SK-N-SH (cell line): Measurements from ENCODE around the gene KMT2A. TPM values are rescaled to one million over a fixed set of nuclear protein-coding genes. Genes with fewer than 3 reads are reported as not detected.

Experiments
- CTCF ChIA-PET: fragments of 300-600, 350-600 bp; formaldehyde crosslinking; extraction: SDS; loops from one replicate; lab custom pipeline; 2021; lab: Yijun Ruan, JAX
- POLR2A ChIA-PET: fragments of 350-600 bp; sonication (Branson Sonifier 250); formaldehyde crosslinking; extraction: SDS; loops from one replicate; lab custom pipeline; 2020; ENCODE audit warnings: antibody characterized with exemption, inconsistent platforms; lab: Yijun Ruan, JAX
- DNase-seq: peaks from one replicate; pipeline ENCODE4 v3.0.0; 2012
- H2AFZ ChIP-seq: fragments of 200-600 bp; sonication (generic); 2 replicates; pipeline ENCODE4 v1.8.1; 2016; ENCODE audit warnings: antibody characterized with exemption, mild to moderate bottlenecking, low read depth
- H3F3A ChIP-seq: fragments of 200-600 bp; sonication (generic); replicated peaks from 2 replicates; pipeline ENCODE3; 2016; ENCODE audit warnings: antibody characterized with exemption, mild to moderate bottlenecking; ENCODE audit not compliant: insufficient read depth
- H3K27ac ChIP-seq, 2 experiments: fragments of 200-500 bp in 1 of 2; fragments of 200-600 bp in 1 of 2; sonication (Bioruptor generic) in 1 of 2; sonication (generic), shearing (Covaris generic) in 1 of 2; 2 replicates each; pipeline versions ENCODE4 v1.5.1 to v1.6.1; 2014 to 2016; ENCODE audit warnings: low read depth in 2 of 2, inconsistent platforms in 1 of 2, low read length in 1 of 2, mild to moderate bottlenecking in 1 of 2, mixed read lengths in 1 of 2
- H3K27me3 ChIP-seq: fragments of 200-600 bp; sonication (generic), shearing (Covaris generic); 2 replicates; pipeline ENCODE4 v1.6.1; 2016; ENCODE audit warnings: mixed run types; ENCODE audit not compliant: insufficient read depth
- H3K36me3 ChIP-seq, 2 experiments: fragments of 200-500 bp in 1 of 2; fragments of 200-600 bp in 1 of 2; sonication (Bioruptor generic) in 1 of 2; sonication (generic) in 1 of 2; replicated peaks in 1 of 2; 2 replicates each; pipeline versions ENCODE3 to v1.5.1; 2014 to 2016; ENCODE audit warnings: low read length in 1 of 2, mild to moderate bottlenecking in 1 of 2; ENCODE audit not compliant: insufficient read depth in 2 of 2, control insufficient read depth in 1 of 2
- H3K4me1 ChIP-seq, 2 experiments: fragments of 200-500 bp in 1 of 2; fragments of 200-600 bp in 1 of 2; sonication (Bioruptor generic) in 1 of 2; sonication (generic), shearing (Covaris generic) in 1 of 2; 2 replicates each; pipeline versions ENCODE4 v1.5.1 to v1.6.1; 2014 to 2016; ENCODE audit warnings: low read depth in 1 of 2, low read length in 1 of 2, mixed run types in 1 of 2; ENCODE audit not compliant: insufficient read depth in 2 of 2, control insufficient read depth in 1 of 2
- H3K4me2 ChIP-seq: fragments of 200-600 bp; sonication (generic), shearing (Covaris generic); 2 replicates; pipeline ENCODE4 v1.6.1; 2017; ENCODE audit warnings: mixed run types
- H3K4me3 ChIP-seq, 2 experiments: fragments of 200-500 bp in 1 of 2; fragments of 200-600 bp in 1 of 2; sonication (Bioruptor generic) in 1 of 2; sonication (generic), shearing (Covaris generic) in 1 of 2; 2 replicates each; pipeline versions ENCODE4 v1.5.1 to v1.8.1; 2014 to 2016; ENCODE audit warnings: low read depth in 2 of 2, inconsistent platforms in 1 of 2, low read length in 1 of 2, mild to moderate bottlenecking in 1 of 2, mixed read lengths in 1 of 2, moderate library complexity in 1 of 2
- H3K79me2 ChIP-seq: fragments of 200-600 bp; sonication (generic); 2 replicates; pipeline ENCODE4 v1.8.1; 2017; ENCODE audit warnings: mild to moderate bottlenecking; ENCODE audit not compliant: insufficient read depth
- H3K9ac ChIP-seq: fragments of 200-600 bp; sonication (generic); 2 replicates; pipeline ENCODE4 v1.6.1; 2017; ENCODE audit warnings: mixed run types
- H3K9me2 ChIP-seq: fragments of 200-600 bp; sonication (generic); 2 replicates; pipeline ENCODE4 v1.6.1; 2017; ENCODE audit warnings: mixed run types
- H3K9me3 ChIP-seq: fragments of 200-600 bp; sonication (generic); 2 replicates; pipeline ENCODE4 v1.6.1; 2017; ENCODE audit warnings: mixed run types, mild to moderate bottlenecking, moderate library complexity
- H4K20me1 ChIP-seq: fragments of 200-600 bp; sonication (generic); 2 replicates; pipeline ENCODE4 v1.6.1; 2017; ENCODE audit warnings: mild to moderate bottlenecking, mixed run types; ENCODE audit not compliant: insufficient read depth
- CHD2 ChIP-seq: fragments of 150-350 bp; IDR thresholded peaks from 2 replicates; pipeline ENCODE4 v1.6.1; 2018; ENCODE audit warnings: low read length; ENCODE audit not compliant: partially characterized antibody
- CTCF ChIP-seq: fragments of 200-600 bp; sonication (generic); IDR thresholded peaks from 2 replicates; pipeline ENCODE4 v1.6.1; 2017; ENCODE audit warnings: antibody characterized with exemption, mild to moderate bottlenecking, moderate library complexity
- ELF1 ChIP-seq: IDR thresholded peaks from 2 replicates; pipeline ENCODE4 v1.4.0; 2012
- EP300 ChIP-seq, 2 experiments: IDR thresholded peaks; 2 replicates each; pipeline versions ENCODE4 v1.4.0 to v1.6.1; 2012; ENCODE audit warnings: borderline replicate concordance in 1 of 2, low read depth in 1 of 2, low read length in 1 of 2
- FOSL2 ChIP-seq: IDR thresholded peaks from 2 replicates; pipeline ENCODE4 v1.4.0; 2012; ENCODE audit warnings: low read depth, mild to moderate bottlenecking, moderate library complexity, borderline replicate concordance
- FOXM1 ChIP-seq: IDR thresholded peaks from 2 replicates; pipeline ENCODE4 v1.4.0; 2012; ENCODE audit warnings: low read depth, mild to moderate bottlenecking
- JUND ChIP-seq: IDR thresholded peaks from 2 replicates; pipeline ENCODE4 v1.4.0; 2012
- MAX ChIP-seq: IDR thresholded peaks from 2 replicates; pipeline ENCODE4 v1.4.0; 2012; ENCODE audit warnings: low read depth
- MXI1 ChIP-seq: IDR thresholded peaks from 2 replicates; pipeline ENCODE4 v1.6.1; 2012; ENCODE audit warnings: mild to moderate bottlenecking, low read depth, low read length, improper control_type of control experiment
- NRF1 ChIP-seq: IDR thresholded peaks from 2 replicates; pipeline ENCODE4 v1.6.1; 2012; ENCODE audit warnings: low read depth, mild to moderate bottlenecking, low read length
- POLR2AphosphoS5 ChIP-seq: IDR thresholded peaks from 2 replicates; pipeline ENCODE4 v1.6.1; 2012; ENCODE audit warnings: low read depth, low read length
- RAD21 ChIP-seq: IDR thresholded peaks from 2 replicates; pipeline ENCODE4 v1.6.1; 2012; ENCODE audit warnings: mild to moderate bottlenecking, low read length
- RXRA ChIP-seq: IDR thresholded peaks from 2 replicates; pipeline ENCODE4 v1.4.0; 2012; ENCODE audit warnings: low read depth, mild to moderate bottlenecking, borderline replicate concordance
- SMC3 ChIP-seq: IDR thresholded peaks from 2 replicates; pipeline ENCODE4 v1.6.1; 2012; ENCODE audit warnings: low read depth, low read length, improper control_type of control experiment
- TEAD4 ChIP-seq: IDR thresholded peaks from 2 replicates; pipeline ENCODE4 v1.4.0; 2012; ENCODE audit warnings: mild to moderate bottlenecking, borderline replicate concordance; ENCODE audit not compliant: insufficient read depth
- USF2 ChIP-seq: fragments of 150-350 bp; IDR thresholded peaks from 2 replicates; pipeline ENCODE4 v1.6.1; 2017; ENCODE audit warnings: antibody characterized with exemption, low read length, low read depth, borderline replicate concordance
- YY1 ChIP-seq: IDR thresholded peaks from 2 replicates; pipeline ENCODE4 v1.4.0; 2012; ENCODE audit warnings: low read depth, mild to moderate bottlenecking
- WGBS: methylation state at CpG from one replicate; pipeline ENCODE4 v1.1.6; 2017; ENCODE audit warnings: low lambda C conversion rate; 5-methylcytosine and 5-hydroxymethylcytosine counted together
- polyA plus RNA-seq, 3 experiments: library from polyadenylated mRNA; depleted of rRNA; stranded (reverse); fragments of >200 nt; gene quantifications; 2 replicates each; pipeline ENCODE4 v1.2.3, GENCODE V29; 2012
- TF ChIP-seq, protein P1 (sequence below): IDR thresholded peaks from 2 replicates; pipeline ENCODE4 v1.6.1; 2012; ENCODE audit warnings: mild to moderate bottlenecking, low read depth, low read length, moderate library complexity
- TF ChIP-seq, protein P2 (sequence below): IDR thresholded peaks from 2 replicates; pipeline ENCODE4 v1.4.0; 2012; ENCODE audit warnings: low read depth, borderline replicate concordance

Gene KMT2A
- polyA plus RNA-seq, 1 of the 3 experiments (the other 2 are of a cell fraction) = 15.7 TPM

DNA sequence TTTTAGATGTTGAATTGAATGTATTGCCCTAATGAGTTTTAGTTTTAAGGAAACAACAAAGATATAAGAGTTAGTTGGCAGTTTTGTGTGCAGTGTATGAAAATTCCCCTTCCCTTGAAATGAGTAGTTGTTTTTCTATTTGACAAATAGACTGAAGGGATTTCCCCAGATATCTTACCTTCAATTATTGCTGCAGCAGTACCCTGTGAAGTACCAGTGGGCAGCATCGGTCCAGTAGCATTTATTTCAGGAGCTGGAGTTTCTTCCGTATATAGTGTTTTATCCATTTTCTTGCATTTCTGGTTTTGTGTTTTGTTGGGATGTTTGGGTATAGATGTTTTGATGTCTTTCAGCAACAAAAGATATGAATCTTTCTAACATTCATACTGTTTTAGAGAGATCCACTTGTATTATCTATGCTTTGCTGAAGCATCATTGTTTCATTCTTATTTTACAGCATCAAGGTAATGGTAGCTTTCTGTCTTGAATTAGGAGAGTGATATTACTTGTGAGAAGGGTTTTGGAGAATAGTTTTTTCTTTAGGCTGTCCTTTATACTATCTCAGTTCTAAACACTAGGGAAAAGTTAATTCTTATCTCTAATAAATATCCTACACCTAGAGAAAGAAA lies 7.4 kb downstream of the KMT2A start:
- ChIA-PET POLR2A (interaction anchor here (1.5 kb wide), 1 partner anchor 8 kb away, joined by 4 read pairs; the partner anchor contains the start of gene KMT2A), CTCF (interaction anchor here (0.7 to 2.6 kb wide), 4 partner anchors 20 to 272 kb away, joined by 3 to 6 read pairs (median 4); no protein-coding TSS in a partner anchor)
- H3K9me2 ChIP-seq = no peaks in the 10 kb centered on the region
- no peak overlapping the region for H3K4me2 ChIP-seq
- H3K27me3 ChIP-seq = no peaks in the 10 kb centered on the region
- peaks cover 100% of the 10 kb centered on the region for H3K79me2 ChIP-seq
- TF ChIP-seq CHD2 (no peak), MAX (no peak), FOXM1 (no peak), YY1 (no peak), RAD21 (no peak), NRF1 (no peak), TEAD4 (no peak), EP300 (IDR thresholded peaks at IDR 0.05; ENCODE audit: borderline replicate concordance in 1 of 2, low read depth in 1 of 2, low read length in 1 of 2) (no peak), MXI1 (no peak), POLR2AphosphoS5 (no peak), CTCF (no peak), ELF1 (no peak), FOSL2 (no peak), SMC3 (no peak), USF2 (no peak), RXRA (no peak), JUND (no peak)
- TF ChIP-seq, protein P1, sequence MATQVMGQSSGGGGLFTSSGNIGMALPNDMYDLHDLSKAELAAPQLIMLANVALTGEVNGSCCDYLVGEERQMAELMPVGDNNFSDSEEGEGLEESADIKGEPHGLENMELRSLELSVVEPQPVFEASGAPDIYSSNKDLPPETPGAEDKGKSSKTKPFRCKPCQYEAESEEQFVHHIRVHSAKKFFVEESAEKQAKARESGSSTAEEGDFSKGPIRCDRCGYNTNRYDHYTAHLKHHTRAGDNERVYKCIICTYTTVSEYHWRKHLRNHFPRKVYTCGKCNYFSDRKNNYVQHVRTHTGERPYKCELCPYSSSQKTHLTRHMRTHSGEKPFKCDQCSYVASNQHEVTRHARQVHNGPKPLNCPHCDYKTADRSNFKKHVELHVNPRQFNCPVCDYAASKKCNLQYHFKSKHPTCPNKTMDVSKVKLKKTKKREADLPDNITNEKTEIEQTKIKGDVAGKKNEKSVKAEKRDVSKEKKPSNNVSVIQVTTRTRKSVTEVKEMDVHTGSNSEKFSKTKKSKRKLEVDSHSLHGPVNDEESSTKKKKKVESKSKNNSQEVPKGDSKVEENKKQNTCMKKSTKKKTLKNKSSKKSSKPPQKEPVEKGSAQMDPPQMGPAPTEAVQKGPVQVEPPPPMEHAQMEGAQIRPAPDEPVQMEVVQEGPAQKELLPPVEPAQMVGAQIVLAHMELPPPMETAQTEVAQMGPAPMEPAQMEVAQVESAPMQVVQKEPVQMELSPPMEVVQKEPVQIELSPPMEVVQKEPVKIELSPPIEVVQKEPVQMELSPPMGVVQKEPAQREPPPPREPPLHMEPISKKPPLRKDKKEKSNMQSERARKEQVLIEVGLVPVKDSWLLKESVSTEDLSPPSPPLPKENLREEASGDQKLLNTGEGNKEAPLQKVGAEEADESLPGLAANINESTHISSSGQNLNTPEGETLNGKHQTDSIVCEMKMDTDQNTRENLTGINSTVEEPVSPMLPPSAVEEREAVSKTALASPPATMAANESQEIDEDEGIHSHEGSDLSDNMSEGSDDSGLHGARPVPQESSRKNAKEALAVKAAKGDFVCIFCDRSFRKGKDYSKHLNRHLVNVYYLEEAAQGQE = no peak
- TF ChIP-seq, protein P2, sequence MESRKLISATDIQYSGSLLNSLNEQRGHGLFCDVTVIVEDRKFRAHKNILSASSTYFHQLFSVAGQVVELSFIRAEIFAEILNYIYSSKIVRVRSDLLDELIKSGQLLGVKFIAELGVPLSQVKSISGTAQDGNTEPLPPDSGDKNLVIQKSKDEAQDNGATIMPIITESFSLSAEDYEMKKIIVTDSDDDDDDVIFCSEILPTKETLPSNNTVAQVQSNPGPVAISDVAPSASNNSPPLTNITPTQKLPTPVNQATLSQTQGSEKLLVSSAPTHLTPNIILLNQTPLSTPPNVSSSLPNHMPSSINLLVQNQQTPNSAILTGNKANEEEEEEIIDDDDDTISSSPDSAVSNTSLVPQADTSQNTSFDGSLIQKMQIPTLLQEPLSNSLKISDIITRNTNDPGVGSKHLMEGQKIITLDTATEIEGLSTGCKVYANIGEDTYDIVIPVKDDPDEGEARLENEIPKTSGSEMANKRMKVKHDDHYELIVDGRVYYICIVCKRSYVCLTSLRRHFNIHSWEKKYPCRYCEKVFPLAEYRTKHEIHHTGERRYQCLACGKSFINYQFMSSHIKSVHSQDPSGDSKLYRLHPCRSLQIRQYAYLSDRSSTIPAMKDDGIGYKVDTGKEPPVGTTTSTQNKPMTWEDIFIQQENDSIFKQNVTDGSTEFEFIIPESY = no peak
- no peak for DNase-seq
- 96% methylated on average over 2 of the region's 2 CpGs for WGBS
- no peak overlapping the region for H3K4me3 ChIP-seq
- H3K9me3 ChIP-seq = no peaks in the 10 kb centered on the region
- peaks cover 20% of the 10 kb centered on the region for H3F3A ChIP-seq
- H4K20me1 ChIP-seq = peaks cover 100% of the 10 kb centered on the region
- H3K9ac ChIP-seq = no peak overlapping the region
- H3K27ac ChIP-seq = no peak overlapping the region
- peaks cover 14 to 36% of the 10 kb centered on the region in 2 experiments; a peak in 3 of 4 replicates for H3K4me1 ChIP-seq
- H2AFZ ChIP-seq = no peak overlapping the region
- H3K36me3 ChIP-seq = peaks cover 28% of the 10 kb centered on the region in 2 experiments
